NCI-H2196 treated with DMSO at 0.1 percent for 48 hours (cell line): ENCODE data around the gene GRIP2.

ENCODE experiments used
- DNase-seq: peaks from one replicate; lab custom pipeline; 2025; ENCODE audit not compliant: unreplicated experiment; lab: John Stamatoyannopoulos, UW

GRIP2 gene

DNA sequence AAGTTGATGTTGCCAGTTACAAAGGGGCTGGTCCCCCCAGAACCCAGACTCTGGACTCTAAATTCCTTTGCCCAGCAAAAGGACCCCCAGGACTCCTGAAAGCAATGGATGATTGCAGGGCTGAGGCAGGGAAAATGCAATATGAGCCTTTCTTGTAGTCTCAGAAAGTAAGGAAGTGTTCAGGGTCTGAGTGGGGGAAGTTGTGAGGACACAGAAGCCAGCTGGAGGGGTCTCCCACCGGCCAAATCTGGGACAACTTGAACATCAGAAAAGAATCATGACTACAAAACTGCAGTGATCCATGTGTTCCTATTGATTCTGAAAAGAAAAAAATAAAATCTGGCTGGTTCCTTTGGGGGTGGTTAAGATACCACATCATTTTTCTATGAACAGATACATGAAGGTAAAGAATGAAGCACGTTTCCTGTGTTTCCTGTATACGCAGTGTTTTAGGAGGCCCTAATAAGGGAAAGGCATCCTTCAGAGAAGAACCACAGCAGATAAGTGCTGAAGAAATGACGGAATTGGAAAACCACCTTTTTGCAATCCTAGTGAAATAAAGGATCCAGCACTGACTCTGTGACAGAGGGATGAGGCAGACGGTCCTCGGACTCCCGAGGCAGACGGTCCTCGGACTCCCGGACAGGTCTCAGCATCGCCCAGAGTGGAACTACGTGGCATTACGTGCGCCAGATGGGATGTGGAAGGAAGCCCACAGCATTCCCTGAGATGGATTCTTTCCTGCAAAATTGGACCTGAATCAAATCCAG, 22.2 kb upstream of the GRIP2 start:
- no peak for DNase-seq

DNA sequence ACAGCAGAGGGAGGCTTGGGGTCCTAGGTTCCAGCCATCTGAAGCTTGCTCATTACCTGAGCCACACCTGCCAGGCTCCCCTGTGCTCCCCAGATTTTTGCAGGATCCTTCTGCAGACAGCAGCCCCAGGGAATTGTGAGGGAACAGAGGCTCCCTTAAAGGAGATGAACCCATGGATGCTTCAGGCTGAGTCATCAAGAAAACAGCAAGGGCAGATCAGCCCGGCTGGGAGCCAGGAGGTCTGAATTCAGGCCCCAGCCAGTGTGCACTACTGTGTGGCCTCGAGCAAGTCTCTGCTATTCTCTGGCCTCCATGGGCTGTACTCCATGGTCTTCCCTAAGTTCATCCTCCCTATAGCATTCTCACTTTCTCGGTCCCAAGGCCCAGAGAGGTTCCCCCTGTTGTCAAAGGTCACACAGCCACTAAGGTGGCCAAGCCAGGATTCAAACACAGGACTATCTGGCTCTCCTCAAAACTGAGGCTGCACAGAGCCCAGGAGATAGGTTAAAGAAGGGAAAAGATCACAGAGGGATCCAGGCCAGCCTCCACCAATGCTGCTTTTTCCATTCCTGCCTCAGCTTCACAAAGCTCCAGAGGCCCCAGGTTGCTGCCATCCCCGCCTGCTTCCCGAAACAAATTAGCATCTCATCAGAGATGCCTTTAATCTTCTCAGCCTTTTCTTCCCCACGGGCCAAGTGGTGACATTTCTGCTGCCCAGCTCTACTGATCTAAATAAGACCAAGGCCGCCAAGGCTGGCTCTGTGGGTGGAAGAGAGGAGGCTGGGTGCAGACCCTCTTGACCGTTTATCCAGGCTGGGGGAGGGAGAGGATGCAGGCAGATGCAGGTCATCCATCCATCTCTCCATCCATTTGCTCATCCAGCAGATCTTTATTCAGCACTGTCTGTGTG, 21.2 kb upstream of the GRIP2 start:
- DNase-seq = no peak

DNA sequence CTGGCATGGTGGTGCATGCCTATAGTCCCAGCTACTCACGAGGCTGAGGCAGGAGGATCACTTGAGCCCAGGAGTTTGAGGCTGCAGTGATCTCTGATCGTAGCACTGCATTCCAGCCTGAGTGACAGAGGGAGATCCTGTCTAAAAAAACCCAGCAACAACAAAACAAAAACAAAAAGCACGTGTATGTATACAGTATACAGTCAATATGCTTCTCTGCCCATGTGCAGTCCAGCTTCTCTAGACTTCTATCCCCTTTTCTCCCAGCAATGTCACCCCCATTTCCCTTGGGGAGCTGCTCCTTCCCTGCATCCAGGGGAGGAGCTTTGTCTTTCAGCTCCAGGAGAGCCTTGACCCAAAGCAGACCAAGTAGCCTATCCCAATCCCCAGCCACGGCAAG, 20.0 kb upstream of the GRIP2 start:
- DNase-seq = no peak

DNA sequence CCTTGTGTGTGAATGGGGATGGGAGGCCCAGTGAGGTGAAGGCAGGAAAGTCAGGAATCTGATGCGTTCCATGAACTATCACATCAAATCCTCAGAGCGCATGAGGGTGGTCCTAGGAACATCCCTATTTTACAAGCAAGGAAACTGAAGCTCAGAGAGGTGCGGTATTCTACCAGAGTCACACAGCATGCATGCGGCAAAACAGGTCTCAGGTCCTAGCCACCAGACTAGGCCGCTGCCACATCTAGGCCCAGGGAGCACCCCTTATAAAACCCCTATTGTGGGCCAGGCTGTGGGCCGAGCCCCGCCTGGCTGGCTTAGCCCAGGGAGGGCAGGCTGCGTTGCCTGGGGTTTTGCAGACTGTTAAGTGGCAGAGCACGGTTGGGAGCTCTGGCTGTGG, 17.9 kb upstream of the GRIP2 start:
- no peak for DNase-seq

DNA sequence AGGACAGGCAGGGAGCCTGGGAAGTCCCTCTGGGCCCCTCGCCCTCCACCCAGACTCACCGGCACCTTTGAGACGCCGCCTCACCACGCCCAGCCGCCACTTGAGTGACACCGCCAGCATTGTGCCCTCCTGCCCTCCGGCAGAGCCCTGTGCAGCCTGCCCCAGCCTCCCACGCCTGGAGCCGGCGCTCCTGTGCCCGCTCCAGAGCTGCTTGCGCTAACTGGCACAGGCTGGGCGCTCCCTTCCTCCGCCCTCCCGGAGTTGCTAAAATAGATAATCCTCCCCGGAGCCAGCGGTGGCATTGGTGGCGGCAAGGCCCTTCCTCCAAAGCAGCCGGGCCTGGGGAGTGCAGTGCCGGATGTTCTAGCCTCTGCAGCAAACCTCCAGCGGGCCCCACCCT, 15.7 kb upstream of the GRIP2 start:
- no peak for DNase-seq

DNA sequence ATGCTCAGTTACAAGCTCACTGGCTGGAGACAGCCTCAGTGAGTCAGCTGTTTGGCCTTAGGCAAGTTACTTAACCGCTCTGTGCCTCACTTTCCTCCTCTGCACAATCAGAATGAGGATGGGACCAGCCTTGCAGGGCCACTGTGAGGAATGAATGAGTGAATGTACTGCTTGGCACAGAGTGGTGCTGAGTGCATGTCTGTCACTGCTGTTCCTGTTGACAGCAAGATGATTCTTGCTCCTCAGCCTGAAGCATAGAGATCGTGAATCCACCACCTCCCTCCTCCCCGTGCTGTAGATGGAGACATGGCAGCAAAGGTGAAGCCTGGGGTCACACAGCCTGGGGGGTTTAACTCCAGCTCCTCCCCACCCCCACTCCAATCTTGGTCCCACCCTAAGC, 14.6 kb upstream of the GRIP2 start:
- DNase-seq = no peak

DNA sequence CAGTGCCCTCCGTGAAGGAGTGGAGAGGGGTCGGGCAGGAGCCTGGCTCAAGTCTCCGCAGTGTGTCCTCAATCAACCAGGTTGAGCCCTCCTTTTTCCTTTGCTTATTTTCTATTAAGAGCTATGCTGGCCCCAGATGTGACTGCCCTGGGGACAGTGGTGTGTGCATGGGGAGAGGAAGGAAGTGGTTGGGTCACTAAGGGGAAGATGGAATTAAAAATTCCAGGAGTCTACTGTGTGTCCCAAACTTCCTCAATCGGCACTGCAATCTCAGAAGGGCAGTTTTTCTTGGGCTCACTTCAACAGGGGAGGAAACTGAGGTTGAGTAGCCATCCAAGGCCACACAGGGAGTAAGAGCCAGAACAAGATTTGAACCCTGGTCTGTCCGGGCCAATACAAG, 13.7 kb upstream of the GRIP2 start:
- DNase-seq = no peak

DNA sequence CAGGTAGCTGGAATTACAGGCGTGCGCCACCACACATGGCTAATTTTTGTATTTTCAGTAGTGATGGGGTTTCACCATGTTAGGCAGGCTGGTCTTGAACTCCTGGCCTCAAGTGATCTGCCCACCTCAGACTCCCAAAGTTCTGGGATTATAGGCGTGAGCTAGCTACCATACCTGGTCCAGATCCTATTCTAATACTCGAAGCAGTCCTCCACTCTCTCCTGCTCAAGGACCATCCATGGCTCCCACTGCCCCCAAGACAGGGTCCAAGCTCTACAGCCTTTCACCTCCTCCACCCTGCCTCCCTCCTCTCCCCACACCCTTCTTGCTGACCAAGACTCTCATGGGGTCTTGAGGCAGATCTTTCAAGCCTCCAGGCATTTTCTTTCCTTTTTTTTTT, 12.6 kb upstream of the GRIP2 start:
- DNase-seq = no peak

DNA sequence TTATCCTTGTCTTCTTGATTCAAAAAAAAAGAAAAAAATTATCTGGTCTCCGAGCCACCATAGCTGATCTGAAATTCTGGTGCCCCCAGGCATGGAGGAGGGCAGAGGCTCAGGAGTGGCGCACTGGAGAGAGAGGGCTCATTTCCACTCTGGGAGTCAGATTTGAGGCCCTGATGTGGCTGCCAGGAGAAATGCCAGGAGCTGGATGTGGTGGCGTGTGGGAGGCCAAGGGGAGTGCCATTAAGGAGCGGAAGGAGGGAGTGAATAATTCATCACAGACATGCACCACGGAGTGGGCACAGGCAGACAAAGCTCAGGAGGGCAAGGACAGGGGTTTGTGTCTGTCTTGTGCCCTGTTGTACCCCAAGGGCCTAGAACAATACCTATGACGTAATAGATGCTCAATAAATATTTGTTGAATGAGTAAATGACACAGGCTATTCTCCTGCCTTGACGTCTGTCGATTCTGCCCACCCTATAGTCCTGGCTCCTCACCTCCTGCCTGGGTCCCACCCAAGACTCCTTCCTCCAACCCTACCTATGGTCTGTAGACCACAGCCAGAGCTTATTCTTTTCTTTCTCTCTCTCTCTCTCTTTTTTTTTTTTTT, 12.0 kb upstream of the GRIP2 start:
- DNase-seq = no peak

DNA sequence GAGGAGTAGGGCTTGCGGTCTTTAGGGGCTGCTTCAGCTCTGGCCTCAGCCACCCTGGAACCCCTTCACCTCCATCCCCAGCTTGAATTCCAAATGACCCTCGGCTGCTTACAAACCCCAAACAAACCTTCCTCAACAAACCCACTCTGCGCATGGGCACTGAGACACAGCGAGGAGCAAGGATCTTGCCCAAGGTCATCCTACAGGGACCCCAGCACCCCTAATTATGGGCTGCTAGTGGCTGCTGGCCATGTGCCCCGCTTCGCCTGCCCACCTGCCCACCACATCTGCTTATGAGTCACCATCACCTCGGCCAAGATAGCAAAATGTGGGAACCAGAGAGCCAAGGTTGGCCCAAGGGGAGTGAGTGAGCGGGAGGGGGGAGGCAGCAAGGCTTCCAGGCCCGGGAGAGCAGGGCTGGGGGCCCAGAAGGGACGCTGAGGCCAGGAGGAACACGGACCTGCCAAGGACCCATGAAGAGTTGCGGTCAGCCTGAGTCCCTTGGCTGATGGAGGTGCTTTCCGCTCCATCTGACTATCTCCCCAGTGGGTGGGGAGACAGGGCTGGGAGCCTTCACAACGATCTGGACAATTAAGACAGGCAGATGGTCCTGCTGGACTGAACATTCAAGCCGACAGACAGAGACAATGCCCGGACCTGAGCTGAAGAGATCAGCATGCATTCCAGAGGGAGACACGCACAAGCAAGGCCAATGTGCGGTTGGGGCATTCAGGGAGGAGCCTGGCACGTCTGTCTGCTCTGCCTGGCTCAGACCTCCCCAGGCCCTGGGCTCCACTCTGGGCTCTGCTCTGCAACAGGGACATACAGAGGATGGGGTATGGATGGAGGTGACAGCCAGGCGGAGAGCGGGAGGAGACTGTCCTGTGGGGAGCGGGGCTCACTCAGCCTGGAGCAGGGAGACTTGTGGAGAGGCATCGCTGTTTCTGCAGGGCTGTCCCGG, 10.8 kb upstream of the GRIP2 start:
- no peak for DNase-seq

DNA sequence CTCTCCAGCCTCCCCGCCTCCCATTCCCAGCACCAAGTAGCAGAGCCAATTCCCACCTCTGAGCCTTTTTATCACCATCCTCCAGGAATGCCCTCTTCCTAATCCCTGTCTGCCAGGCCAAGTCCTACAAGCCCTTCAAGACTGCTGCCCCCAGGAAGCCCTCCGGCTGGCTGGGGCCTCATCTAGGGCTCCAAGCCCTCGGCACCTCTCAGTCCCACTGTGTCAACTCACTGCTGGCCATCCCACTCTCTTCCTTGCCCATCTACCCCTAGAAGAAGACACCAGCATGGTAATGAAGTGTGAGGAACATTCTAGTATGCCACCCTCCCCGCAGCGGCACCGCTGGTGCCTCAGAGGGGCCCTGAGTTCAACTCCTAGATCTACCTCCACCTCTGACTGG, 10.0 kb upstream of the GRIP2 start:
- DNase-seq = no peak

DNA sequence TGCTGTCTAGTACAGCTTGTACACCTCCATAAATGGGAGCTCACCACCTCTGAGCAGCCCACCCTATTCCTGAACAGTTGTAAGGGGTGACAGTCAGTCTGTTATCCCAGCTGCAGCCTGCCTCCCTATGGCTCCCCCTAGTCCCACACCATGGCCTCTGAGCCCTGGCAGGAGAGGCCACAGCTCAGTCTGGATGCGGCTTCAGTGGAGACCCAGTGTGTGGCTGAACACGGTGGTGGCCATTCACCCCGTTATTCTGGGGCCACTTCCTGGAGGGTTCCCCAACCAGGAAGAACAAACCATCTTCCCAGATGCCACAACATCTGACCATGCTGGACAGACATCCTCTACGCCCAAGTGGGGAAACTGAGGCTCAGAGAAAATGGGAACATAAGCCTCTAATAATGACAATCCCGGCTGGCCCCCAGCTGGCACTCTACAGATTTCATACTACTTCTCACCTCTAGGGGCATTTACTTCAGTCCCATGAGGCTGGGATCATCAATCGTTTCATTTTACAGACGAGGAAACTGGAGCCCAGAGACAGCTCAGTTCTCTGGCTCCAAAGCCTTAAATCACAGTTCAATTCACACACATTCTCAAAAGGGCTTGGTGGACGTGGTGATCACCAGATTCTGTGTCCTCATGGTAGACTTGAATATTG, 9.2 kb upstream of the GRIP2 start:
- DNase-seq = no peak

DNA sequence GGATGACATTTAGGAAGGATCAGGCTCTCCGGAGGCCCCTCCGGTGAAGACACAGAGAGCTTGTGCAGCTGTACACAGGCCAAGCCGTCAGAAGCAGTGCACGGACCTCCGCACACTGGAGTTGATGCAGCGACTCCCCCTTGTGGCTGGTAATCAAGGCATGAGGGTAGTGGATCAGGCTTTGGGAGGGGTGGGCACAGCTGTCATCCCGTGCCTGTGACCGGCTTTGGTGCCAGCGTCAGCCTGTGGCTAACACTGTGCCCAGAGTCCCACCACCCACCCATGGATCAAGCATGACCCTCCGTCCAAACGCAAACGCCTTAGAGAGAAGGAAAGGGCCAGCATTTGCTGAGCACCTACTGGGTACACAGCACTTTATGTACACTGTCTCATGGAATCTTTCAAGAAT, 8.2 kb upstream of the GRIP2 start:
- no peak for DNase-seq

DNA sequence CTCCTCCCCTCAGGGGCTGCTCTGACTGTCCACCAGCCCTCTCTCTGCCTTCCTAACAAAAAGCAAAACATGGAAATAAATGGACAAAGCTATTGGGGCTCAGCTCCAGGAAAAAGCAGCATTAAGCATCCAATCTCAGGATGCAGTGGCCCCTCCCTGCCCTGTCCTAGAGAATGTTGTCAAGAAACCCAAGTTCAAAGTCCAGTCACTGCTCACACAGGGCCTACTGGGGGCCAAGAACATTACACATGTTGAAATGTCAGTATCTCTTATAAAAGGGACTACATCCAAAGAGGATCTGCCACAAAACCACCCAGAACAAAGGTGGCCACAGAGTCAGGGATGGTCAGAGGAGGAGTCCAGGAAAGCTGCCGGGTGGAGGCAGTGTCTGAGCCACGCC, 7.6 kb upstream of the GRIP2 start:
- no peak for DNase-seq

DNA sequence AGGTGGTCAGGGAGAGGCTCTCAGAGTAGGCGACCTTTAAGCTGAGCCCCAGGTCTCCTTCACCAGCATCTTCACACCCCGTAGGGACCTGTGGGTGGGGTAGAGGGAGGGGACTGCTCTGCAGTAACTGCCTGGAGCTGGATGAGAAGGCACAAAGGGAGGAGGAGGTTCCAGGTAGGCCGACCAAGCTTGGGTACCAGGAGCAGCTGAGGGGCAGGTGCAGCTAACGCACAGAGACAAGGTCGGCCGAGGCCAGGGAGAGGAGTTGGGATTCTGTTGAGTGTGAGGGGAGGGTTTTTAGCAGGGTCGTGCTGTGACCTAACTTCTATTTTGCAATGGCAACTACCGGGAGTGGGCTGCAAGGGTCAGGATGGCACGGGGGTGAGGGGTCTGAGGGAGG, 5.9 kb upstream of the GRIP2 start:
- DNase-seq = no peak

DNA sequence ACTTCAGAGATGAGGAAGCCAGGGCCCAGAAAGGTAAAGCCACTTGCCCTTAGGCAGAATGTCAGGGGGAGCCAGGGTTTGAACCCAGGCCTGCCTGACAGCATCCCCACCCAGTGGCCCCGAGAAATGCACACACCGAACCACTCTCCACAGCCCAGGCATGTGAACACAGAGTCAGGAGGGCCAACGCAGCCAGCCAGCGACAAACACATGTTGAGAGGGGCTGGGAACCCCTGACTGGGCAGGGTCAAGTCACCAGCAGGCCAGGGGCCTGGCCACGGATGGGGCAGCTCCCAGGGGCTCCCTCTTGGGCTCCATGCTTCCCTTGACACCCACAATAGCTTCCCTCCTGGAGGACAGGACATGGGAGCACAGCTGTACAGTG, 5.1 kb upstream of the GRIP2 start:
- DNase-seq = no peak

DNA sequence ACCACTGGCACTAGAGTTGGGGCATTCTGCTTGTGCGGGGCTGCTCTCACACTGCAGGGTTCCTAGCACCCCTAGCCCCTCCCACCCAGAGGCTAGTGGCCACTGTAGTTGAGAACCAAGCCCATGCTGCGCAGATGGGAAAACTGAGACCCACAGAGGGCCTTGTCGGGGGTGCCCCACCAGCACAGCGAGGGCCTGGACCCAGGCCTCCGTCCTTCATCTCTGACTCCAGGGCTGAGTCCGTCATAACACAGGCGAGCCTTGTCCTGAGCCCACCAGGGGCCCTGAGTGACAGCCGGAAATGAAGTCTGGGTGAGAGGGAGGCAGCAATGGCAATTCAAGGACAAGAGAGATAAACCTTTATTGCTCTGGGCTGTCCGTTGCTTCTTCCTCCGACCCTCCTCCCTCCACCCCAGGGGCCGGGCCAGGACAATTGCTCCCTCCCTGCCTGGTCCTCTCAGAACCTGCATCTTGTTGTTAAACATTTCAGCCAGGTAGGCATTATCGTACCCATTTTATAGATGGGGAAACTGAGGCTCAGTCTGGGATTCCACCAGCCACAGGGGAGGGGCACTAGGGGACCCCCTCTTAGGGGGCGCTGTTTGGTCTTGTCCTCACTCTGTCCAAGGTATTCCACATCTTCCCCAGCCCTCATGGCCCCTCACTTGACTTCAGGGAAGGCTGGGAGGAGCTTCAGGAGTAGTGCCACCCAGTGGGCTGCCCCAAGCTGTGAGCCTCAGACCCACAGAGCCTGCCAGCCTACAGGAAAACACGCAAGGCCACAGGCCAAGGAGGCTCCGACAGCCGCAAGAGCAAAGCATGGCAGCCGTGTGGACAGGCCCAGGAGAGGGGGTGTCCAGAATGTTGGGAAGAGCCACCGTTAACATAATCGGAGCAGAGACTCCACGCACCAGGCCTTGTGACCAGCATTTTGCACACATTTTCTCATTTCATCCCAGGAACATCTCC, 4.4 kb upstream of the GRIP2 start:
- DNase-seq = no peak

DNA sequence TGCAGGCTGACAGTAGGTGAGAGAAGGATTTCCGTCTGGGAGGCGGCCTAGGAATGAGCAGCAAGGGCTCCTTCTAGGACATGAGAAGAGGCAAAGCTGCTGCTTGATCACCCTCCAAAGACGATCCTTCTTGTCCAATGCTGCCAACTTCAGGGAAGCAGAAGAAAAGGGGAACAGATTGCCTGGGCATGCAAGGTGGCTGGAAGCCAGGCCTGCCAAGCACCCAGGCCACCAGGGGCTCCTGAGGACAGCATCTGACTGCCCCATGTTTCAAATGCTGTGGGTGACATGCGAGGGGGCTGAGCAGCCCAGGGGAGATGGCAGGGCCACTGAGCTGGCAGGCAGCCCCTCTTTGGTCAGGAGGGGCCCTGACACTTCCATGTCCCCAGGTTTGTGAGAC, 3.3 kb upstream of the GRIP2 start:
- no peak for DNase-seq

DNA sequence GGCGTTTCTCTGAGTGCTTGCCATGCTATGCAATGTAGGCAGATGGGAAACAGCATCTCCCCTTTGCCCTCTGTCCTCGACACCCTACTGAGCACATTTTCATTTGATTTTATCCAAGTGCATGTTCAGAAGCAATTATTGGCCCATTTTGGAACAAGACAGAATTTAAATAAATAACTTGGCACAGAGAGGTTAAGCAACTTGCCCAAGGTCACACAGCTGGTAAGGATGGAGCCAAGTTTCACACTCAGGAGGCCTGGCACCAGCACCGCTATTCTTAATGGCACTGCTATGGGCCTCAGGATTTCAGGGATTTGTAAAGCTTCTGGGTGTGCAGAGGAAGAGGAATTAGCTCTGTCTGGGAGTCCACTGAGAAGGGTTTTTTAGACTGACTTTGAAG, 2.5 kb upstream of the GRIP2 start:
- DNase-seq = no peak
